Upper lobe of left lung (tissue), 4 donors: Measurements from ENCODE around the gene NDUFV3.

Experiments used
- POLR2A ChIP-seq, 4 donors: fragments of 450-650 bp; IDR thresholded peaks; one replicate each; pipeline ENCODE4 v1.5.1; 2016 to 2017; ENCODE audit warnings: antibody characterized with exemption in 4 of 4, mild to moderate bottlenecking in 2 of 4
- POLR2AphosphoS5 ChIP-seq, 2 donors: sonication (generic); formaldehyde crosslinking; IDR thresholded peaks; one replicate each; pipeline ENCODE4 v1.5.1; 2017; ENCODE audit warnings: antibody characterized with exemption in 2 of 2
- TF ChIP-seq, protein P1 (sequence below), 6 experiments: fragments of 450-650 bp in 4 of 6; fragments of 200-600 bp in 2 of 6; sonication (generic) in 2 of 6; IDR thresholded peaks; one replicate each; pipeline ENCODE4 v1.5.1; 2016 to 2019; ENCODE audit warnings: antibody characterized with exemption in 6 of 6

- TF ChIP-seq POLR2AphosphoS5 (IDR thresholded peaks at IDR 0.05) (no peak), POLR2A (IDR thresholded peaks at IDR 0.05) (no peak)
- TF ChIP-seq, protein P1, sequence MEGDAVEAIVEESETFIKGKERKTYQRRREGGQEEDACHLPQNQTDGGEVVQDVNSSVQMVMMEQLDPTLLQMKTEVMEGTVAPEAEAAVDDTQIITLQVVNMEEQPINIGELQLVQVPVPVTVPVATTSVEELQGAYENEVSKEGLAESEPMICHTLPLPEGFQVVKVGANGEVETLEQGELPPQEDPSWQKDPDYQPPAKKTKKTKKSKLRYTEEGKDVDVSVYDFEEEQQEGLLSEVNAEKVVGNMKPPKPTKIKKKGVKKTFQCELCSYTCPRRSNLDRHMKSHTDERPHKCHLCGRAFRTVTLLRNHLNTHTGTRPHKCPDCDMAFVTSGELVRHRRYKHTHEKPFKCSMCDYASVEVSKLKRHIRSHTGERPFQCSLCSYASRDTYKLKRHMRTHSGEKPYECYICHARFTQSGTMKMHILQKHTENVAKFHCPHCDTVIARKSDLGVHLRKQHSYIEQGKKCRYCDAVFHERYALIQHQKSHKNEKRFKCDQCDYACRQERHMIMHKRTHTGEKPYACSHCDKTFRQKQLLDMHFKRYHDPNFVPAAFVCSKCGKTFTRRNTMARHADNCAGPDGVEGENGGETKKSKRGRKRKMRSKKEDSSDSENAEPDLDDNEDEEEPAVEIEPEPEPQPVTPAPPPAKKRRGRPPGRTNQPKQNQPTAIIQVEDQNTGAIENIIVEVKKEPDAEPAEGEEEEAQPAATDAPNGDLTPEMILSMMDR (IDR thresholded peaks at IDR 0.05) = no peak
These were observed 41.1 kb upstream of the NDUFV3 start for GRCh38 chr21:42851812-42852665.
